Measurements from ENCODE around the gene CGNL1. TPM values are rescaled to one million over a fixed set of nuclear protein-coding genes. Genes with fewer than 3 reads are reported as not detected.

CGNL1 gene
- total and polyA plus RNA-seq, 2 experiments from 2014 or later: 11.4 to 13.1 TPM

GRCh38 chr15:57496946-57497869 lies 120.9 kb downstream of the CGNL1 start:
- no peaks in the 10 kb centered on the region for H3K9me3 ChIP-seq (ENCODE audit: low read depth)
- no peaks in the 10 kb centered on the region for H3K79me2 ChIP-seq
- no peaks in the 10 kb centered on the region for H4K20me1 ChIP-seq (ENCODE audit: insufficient read depth, poor library complexity, severe bottlenecking)
- peak overlapping the region; percentile 79 for H3K27ac ChIP-seq
- TF ChIP-seq EZH2phosphoT487 (IDR thresholded peaks at IDR 0.05; ENCODE audit: low read depth, severe bottlenecking, unreplicated experiment) (no peak), CTCF (IDR thresholded peaks at IDR 0.05; ENCODE audit: poor library complexity) (no peak), EZH2 (IDR thresholded peaks at IDR 0.05; ENCODE audit: borderline replicate concordance) (no peak)
- no peaks in the 10 kb centered on the region for H3K27me3 ChIP-seq
- H3K4me2 ChIP-seq: no peak overlapping the region
- no peaks in the 10 kb centered on the region for H3K36me3 ChIP-seq (replicated peaks; ENCODE audit: insufficient read depth, low read depth)
- no peak overlapping the region for H2AFZ ChIP-seq
- H3K4me3 ChIP-seq: no peak overlapping the region
- peak; percentile 68 for DNase-seq (ENCODE audit: low spot score)
- H3K4me1 ChIP-seq (ENCODE audit: insufficient read depth): peaks cover 34% of the 10 kb centered on the region
- no peaks in the 10 kb centered on the region for H3K9me2 ChIP-seq (replicated peaks; ENCODE audit: insufficient read depth)
- 47% methylated on average over 15 of the region's 15 CpGs for WGBS (ENCODE audit: low lambda C conversion rate, missing lambda C conversion rate)

- no peak overlapping the region for H3K27ac ChIP-seq
- H3K9me3 ChIP-seq (ENCODE audit: low read depth): no peaks in the 10 kb centered on the region
- DNase-seq (ENCODE audit: low spot score): no peak
- no peaks in the 10 kb centered on the region for H3K79me2 ChIP-seq
- no peaks in the 10 kb centered on the region for H3K27me3 ChIP-seq
- no peaks in the 10 kb centered on the region for H3K9me2 ChIP-seq (replicated peaks; ENCODE audit: insufficient read depth)
- WGBS (ENCODE audit: low lambda C conversion rate, missing lambda C conversion rate): 71% methylated on average over 10 of the region's 10 CpGs
- H2AFZ ChIP-seq: no peak overlapping the region
- no peak for TF ChIP-seq CTCF (IDR thresholded peaks at IDR 0.05; ENCODE audit: poor library complexity)
- no peak for TF ChIP-seq EZH2 (IDR thresholded peaks at IDR 0.05; ENCODE audit: borderline replicate concordance)
- no peak for TF ChIP-seq EZH2phosphoT487 (IDR thresholded peaks at IDR 0.05; ENCODE audit: low read depth, severe bottlenecking, unreplicated experiment)
- H4K20me1 ChIP-seq (ENCODE audit: insufficient read depth, poor library complexity, severe bottlenecking): no peaks in the 10 kb centered on the region
- peaks cover 50% of the 10 kb centered on the region for H3K4me1 ChIP-seq (ENCODE audit: insufficient read depth)
- no peak overlapping the region for H3K4me2 ChIP-seq
- H3K36me3 ChIP-seq (replicated peaks; ENCODE audit: insufficient read depth, low read depth): no peaks in the 10 kb centered on the region
- no peak overlapping the region for H3K4me3 ChIP-seq
Observed at GRCh38 chr15:57500256-57500655, 124.0 kb downstream of the CGNL1 start.

- Histone ChIP-seq H3K9me3 (ENCODE audit: low read depth) (no peaks in the 10 kb centered on the region), H3K4me3 (no peak overlapping the region), H3K27me3 (no peaks in the 10 kb centered on the region), H3K36me3 (replicated peaks; ENCODE audit: insufficient read depth, low read depth) (no peaks in the 10 kb centered on the region), H3K4me1 (ENCODE audit: insufficient read depth) (peaks cover 48% of the 10 kb centered on the region), H3K79me2 (no peaks in the 10 kb centered on the region), H3K4me2 (no peak overlapping the region), H2AFZ (no peak overlapping the region), H3K9me2 (replicated peaks; ENCODE audit: insufficient read depth) (no peaks in the 10 kb centered on the region), H3K27ac (no peak overlapping the region), H4K20me1 (ENCODE audit: insufficient read depth, poor library complexity, severe bottlenecking) (no peaks in the 10 kb centered on the region)
- TF ChIP-seq EZH2phosphoT487 (IDR thresholded peaks at IDR 0.05; ENCODE audit: low read depth, severe bottlenecking, unreplicated experiment): no peak
- TF ChIP-seq CTCF (IDR thresholded peaks at IDR 0.05; ENCODE audit: poor library complexity): no peak
- TF ChIP-seq EZH2 (IDR thresholded peaks at IDR 0.05; ENCODE audit: borderline replicate concordance): no peak
- DNase-seq (ENCODE audit: low spot score): no peak
- WGBS (ENCODE audit: low lambda C conversion rate, missing lambda C conversion rate): 80% methylated on average over 6 of the region's 6 CpGs
Observed at GRCh38 chr15:57500979-57501576, 124.8 kb downstream of the CGNL1 start.

All from hepatocyte (in vitro differentiated cells).